PC-9 (cell line): ENCODE data around the gene MPP1. TPM values are rescaled to one million over a fixed set of nuclear protein-coding genes. Genes with fewer than 3 reads are reported as not detected.

Experiments
- BruUV-seq: library from RNA; stranded (reverse); fragments of 400-500 nt; replicated peaks from 2 replicates; lab custom pipeline; 2021; lab: Mats Ljungman, UMichigan
- CTCF ChIA-PET: fragments of 300-600 bp; sonication (Branson Sonifier 250); formaldehyde crosslinking; loops from one replicate; lab custom pipeline; 2022; ENCODE audit warnings: antibody characterized with exemption; lab: Charles Lee
- POLR2A ChIA-PET: fragments of 300-600 bp; sonication (Branson Sonifier 250); formaldehyde crosslinking; loops from one replicate; lab custom pipeline; 2022; ENCODE audit warnings: antibody characterized with exemption; ENCODE audit not compliant: unreplicated experiment; lab: Charles Lee
- DNase-seq, 2 experiments: peaks; one replicate each; pipeline versions ENCODE4 v3.0.0 to v3.0.0-alpha.2; 2015 to 2022; ENCODE audit warnings: mixed read lengths in 1 of 2
- H2AFZ ChIP-seq: fragments of 200-600 bp; sonication (generic); 2 replicates; pipeline ENCODE4 v1.8.1; 2017; ENCODE audit warnings: antibody characterized with exemption
- H3F3A ChIP-seq: fragments of 200-600 bp; sonication (generic); 2 replicates; pipeline ENCODE4 v1.8.1; 2017; ENCODE audit warnings: antibody characterized with exemption, mild to moderate bottlenecking, low read depth; ENCODE audit not compliant: insufficient read depth
- H3K27ac ChIP-seq: fragments of 200-600 bp; sonication (generic); 2 replicates; pipeline ENCODE4 v1.6.1; 2016; ENCODE audit warnings: mixed run types
- H3K27me3 ChIP-seq: fragments of 200-600 bp; sonication (generic); 2 replicates; pipeline ENCODE4 v1.6.1; 2016; ENCODE audit warnings: low read depth, mixed run types; ENCODE audit not compliant: insufficient read depth
- H3K36me3 ChIP-seq: fragments of 200-600 bp; sonication (generic); 2 replicates; pipeline ENCODE4 v1.6.1; 2016; ENCODE audit warnings: low read depth, mixed run types
- H3K4me1 ChIP-seq: fragments of 200-600 bp; sonication (generic); replicated peaks from 2 replicates; pipeline ENCODE4 v1.6.1; 2016; ENCODE audit warnings: mixed run types; ENCODE audit not compliant: insufficient read depth
- H3K4me2 ChIP-seq: fragments of 200-600 bp; sonication (generic); 2 replicates; pipeline ENCODE4 v1.6.1; 2017; ENCODE audit warnings: mixed run types
- H3K4me3 ChIP-seq: fragments of 200-600 bp; sonication (generic); 2 replicates; pipeline ENCODE4 v1.6.1; 2016; ENCODE audit warnings: mixed run types
- H3K79me2 ChIP-seq: fragments of 200-600 bp; sonication (generic); 2 replicates; pipeline ENCODE4 v1.6.1; 2017; ENCODE audit warnings: low read depth, mixed run types
- H3K9me2 ChIP-seq: fragments of 200-600 bp; sonication (generic); 2 replicates; pipeline ENCODE4 v1.8.1; 2017; ENCODE audit warnings: mild to moderate bottlenecking; ENCODE audit not compliant: insufficient read depth
- H3K9me3 ChIP-seq: fragments of 200-600 bp; sonication (generic); 2 replicates; pipeline ENCODE4 v1.8.1; 2016; ENCODE audit warnings: low read depth; ENCODE audit not compliant: insufficient read depth
- H4K20me1 ChIP-seq: fragments of 200-600 bp; sonication (generic); 2 replicates; pipeline ENCODE4 v1.8.1; 2017; ENCODE audit not compliant: insufficient read depth
- EZH2 ChIP-seq: fragments of 200-600 bp; sonication (generic); IDR thresholded peaks from 2 replicates; pipeline ENCODE4 v1.8.0; 2017; ENCODE audit warnings: antibody characterized with exemption, low read depth
- intact Hi-C: fragments of 100-400 bp; cut with micrococcal nuclease; formaldehyde crosslinking; loops from one replicate; pipeline ENCODE4 v1.10.0; 2022; ENCODE audit not compliant: unreplicated experiment
- total RNA-seq: library from RNA; stranded (reverse); gene quantifications from 2 replicates; pipeline ENCODE4 v1.2.3, GENCODE V29; 2021
- TF ChIP-seq, protein P1 (sequence below): fragments of 200-600 bp; sonication (generic); conservative IDR thresholded peaks from 2 replicates; pipeline ENCODE4 v1.6.1; 2017; ENCODE audit warnings: mixed run types, antibody characterized with exemption, mild to moderate bottlenecking, moderate library complexity

Gene MPP1
- total RNA-seq, 1 experiment from 2014 or later, result 4.8 TPM

DNA sequence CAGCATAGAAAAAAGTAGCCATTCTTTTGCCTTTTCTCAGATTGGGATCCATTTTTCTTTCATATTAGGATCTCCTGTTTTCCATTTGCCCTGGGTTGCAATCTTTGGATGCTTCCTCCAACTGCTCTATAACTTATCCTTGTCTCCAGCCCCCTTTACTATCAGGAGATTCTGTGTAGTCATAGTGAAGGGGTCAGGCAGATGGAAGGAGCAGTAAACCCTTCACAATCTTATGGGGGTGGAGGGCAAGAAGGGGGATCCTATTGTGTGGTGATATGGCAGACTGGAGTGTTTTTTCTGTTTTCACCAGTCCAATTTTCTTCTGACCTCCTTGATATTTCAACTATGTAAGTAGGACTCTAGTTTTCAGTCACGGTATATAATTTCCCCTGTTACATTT, 30.9 kb upstream of the MPP1 start:
- Histone ChIP-seq H2AFZ (no peak overlapping the region), H3K9me2 (no peaks in the 10 kb centered on the region), H3F3A (no peaks in the 10 kb centered on the region), H3K4me3 (no peak overlapping the region), H3K36me3 (no peaks in the 10 kb centered on the region), H3K4me1 (no peaks in the 10 kb centered on the region), H3K4me2 (no peak overlapping the region), H3K79me2 (no peaks in the 10 kb centered on the region), H3K27ac (no peak overlapping the region), H4K20me1 (no peaks in the 10 kb centered on the region), H3K27me3 (no peaks in the 10 kb centered on the region), H3K9me3 (no peaks in the 10 kb centered on the region)
- ChIA-PET POLR2A (no interaction called here), CTCF (no interaction called here)
- BruUV-seq, result no TSS peak
- intact Hi-C loops, result no loop called here
- TF ChIP-seq EZH2, result no peak
- TF ChIP-seq, protein P1, sequence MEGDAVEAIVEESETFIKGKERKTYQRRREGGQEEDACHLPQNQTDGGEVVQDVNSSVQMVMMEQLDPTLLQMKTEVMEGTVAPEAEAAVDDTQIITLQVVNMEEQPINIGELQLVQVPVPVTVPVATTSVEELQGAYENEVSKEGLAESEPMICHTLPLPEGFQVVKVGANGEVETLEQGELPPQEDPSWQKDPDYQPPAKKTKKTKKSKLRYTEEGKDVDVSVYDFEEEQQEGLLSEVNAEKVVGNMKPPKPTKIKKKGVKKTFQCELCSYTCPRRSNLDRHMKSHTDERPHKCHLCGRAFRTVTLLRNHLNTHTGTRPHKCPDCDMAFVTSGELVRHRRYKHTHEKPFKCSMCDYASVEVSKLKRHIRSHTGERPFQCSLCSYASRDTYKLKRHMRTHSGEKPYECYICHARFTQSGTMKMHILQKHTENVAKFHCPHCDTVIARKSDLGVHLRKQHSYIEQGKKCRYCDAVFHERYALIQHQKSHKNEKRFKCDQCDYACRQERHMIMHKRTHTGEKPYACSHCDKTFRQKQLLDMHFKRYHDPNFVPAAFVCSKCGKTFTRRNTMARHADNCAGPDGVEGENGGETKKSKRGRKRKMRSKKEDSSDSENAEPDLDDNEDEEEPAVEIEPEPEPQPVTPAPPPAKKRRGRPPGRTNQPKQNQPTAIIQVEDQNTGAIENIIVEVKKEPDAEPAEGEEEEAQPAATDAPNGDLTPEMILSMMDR, result no peak
- DNase-seq, result no peak

DNA sequence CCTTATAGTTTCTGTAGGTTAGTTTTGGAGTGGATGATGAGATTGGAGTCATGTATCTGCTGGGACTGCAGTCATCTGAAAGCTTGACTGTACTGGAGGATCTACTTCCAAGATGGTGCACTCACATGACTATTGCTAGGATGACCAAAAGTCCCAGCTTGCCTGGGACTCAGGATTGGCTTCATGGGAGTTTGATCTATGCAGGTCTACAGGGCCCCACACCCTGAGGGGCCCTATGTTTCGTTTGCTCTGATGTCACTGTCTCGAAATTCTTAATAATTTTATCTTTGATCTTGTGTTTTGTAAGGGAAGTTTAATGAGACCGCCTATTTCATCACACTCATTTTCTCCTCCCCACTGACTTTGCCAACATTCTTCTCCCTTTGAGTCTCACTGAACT, 29.3 kb upstream of the MPP1 start, which contains the start of gene SMIM9:
Gene SMIM9 (minus strand): TSS at position 101 of the 400 bp plus-strand sequence. CDS start 3,806 bp downstream, outside the sequence.
- Histone ChIP-seq H3K9me2 (no peaks in the 10 kb centered on the region), H2AFZ (no peak within 1 kb of the TSS), H4K20me1 (no peaks in the 10 kb centered on the region), H3K9me3 (no peaks in the 10 kb centered on the region), H3K36me3 (no peaks in the 10 kb centered on the region), H3F3A (no peaks in the 10 kb centered on the region), H3K27me3 (no peaks in the 10 kb centered on the region), H3K27ac (no peak within 1 kb of the TSS), H3K4me1 (no peaks in the 10 kb centered on the region), H3K79me2 (no peaks in the 10 kb centered on the region), H3K4me3 (no peak within 1 kb of the TSS), H3K4me2 (no peak within 1 kb of the TSS)
- ChIA-PET CTCF (no interaction called here), POLR2A (interaction anchor here (0.6 kb wide), 1 partner anchor 38 kb away, joined by 4 read pairs; no protein-coding TSS in a partner anchor)
- no peak for DNase-seq
- intact Hi-C loops, result no loop called here
- TF ChIP-seq, protein P1, result no peak
- TF ChIP-seq EZH2, result no peak
- no TSS peak for BruUV-seq

DNA sequence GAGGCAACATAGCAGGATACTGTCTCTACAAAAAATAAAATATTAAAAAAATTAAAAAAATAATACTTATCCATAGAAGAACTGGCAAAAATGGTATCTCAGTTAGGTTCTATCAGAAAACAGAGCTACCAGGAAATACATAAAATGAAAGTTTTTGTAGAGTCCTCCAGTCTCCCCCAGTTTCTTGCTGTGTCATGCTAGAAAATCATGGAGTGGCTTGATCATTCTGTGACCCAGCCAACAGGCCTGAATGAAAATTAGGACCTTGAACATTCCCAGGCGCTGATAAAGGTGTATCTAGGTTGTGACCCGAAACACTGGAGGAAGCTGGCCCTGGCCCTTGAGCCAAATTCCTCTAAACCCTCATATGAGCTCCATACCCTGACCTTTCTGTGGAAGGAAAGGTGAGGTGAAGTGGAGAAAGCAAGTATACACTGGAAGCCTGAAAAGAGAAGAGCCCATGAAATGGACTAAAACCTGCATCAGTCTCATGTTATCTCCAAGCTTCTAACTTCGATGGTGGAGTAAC, 28.5 kb upstream of the MPP1 start:
- H3K4me3 ChIP-seq, result no peak overlapping the region
- no peak overlapping the region for H3K4me2 ChIP-seq
- POLR2A ChIA-PET, result no interaction called here
- CTCF ChIA-PET, result no interaction called here
- TF ChIP-seq EZH2, result no peak
- TF ChIP-seq, protein P1, result no peak
- no peaks in the 10 kb centered on the region for H3K9me2 ChIP-seq
- no peaks in the 10 kb centered on the region for H4K20me1 ChIP-seq
- no peaks in the 10 kb centered on the region for H3K36me3 ChIP-seq
- intact Hi-C loops, result no loop called here
- H3F3A ChIP-seq, result no peaks in the 10 kb centered on the region
- no peak overlapping the region for H3K27ac ChIP-seq
- no peaks in the 10 kb centered on the region for H3K79me2 ChIP-seq
- no peaks in the 10 kb centered on the region for H3K27me3 ChIP-seq
- H3K9me3 ChIP-seq, result no peaks in the 10 kb centered on the region
- no peaks in the 10 kb centered on the region for H3K4me1 ChIP-seq
- BruUV-seq, result no TSS peak
- DNase-seq, result no peak
- no peak overlapping the region for H2AFZ ChIP-seq
